Inferior parietal cortex (tissue), 1 donor: ENCODE measurements around the gene VCX2.
"Not testable (repeated sequence)": the region's sequence is repeated elsewhere in the genome, so short reads cannot be mapped to it uniquely, and the experiment has no call there.

Source experiments
- DNase-seq: peaks from one replicate; pipeline ENCODE4 v3.0.0-alpha.2; 2016; ENCODE audit errors: extremely low spot score

The VCX2 gene

DNA sequence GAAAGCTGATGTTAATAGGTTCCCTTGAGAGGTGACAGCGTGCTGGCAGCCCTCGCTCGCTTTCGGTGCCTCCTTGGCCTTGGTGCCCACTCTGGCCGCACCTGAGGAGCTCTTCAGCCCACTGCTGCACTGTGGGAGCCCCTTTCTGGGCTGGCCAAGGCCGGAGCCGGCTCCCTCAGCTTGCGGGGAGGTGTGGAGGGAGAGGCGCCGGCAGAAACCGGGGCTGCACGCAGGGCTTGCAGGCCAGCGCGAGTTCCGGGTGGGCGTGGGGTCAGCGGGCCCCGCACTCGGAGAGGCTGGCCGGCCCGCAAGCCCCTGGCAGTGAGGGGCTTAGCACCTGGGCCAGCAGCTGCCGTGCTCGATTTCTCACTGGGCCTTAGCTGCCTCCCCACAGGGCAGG is 49.7 kb downstream of the VCX2 start:
- not testable (repeated sequence) for DNase-seq
